NCI-H2196 treated with DMSO at 0.1 percent for 48 hours (cell line): Measurements from ENCODE around the gene DACH2.

Experiments used
- DNase-seq: peaks from one replicate; lab custom pipeline; 2025; ENCODE audit not compliant: unreplicated experiment; lab: John Stamatoyannopoulos, UW

The DACH2 gene

GRCh38 chrX:86295293-86295692 is 147.0 kb downstream of the DACH2 start:
- DNase-seq, result no peak

- no peak for DNase-seq
These were observed 174.7 kb downstream of the DACH2 start for GRCh38 chrX:86322913-86323312.

GRCh38 chrX:86329174-86329573 is 180.9 kb downstream of the DACH2 start:
- no peak for DNase-seq

- no peak for DNase-seq
These were observed 200.4 kb downstream of the DACH2 start for GRCh38 chrX:86348669-86349068.

- no peak for DNase-seq
These were observed 200.9 kb downstream of the DACH2 start for GRCh38 chrX:86349115-86349514.

GRCh38 chrX:86369847-86370630 is 221.8 kb downstream of the DACH2 start:
- DNase-seq, result no peak

GRCh38 chrX:86370927-86371326 is 222.7 kb downstream of the DACH2 start:
- no peak for DNase-seq

GRCh38 chrX:86379209-86379608 is 231.0 kb downstream of the DACH2 start:
- no peak for DNase-seq

- no peak for DNase-seq
These were observed 235.7 kb downstream of the DACH2 start for GRCh38 chrX:86383681-86384540.

GRCh38 chrX:86407371-86407770 is 259.1 kb downstream of the DACH2 start:
- no peak for DNase-seq

- DNase-seq, result no peak
These were observed 273.5 kb downstream of the DACH2 start for GRCh38 chrX:86421771-86422170.

- no peak for DNase-seq
These were observed 287.9 kb downstream of the DACH2 start for GRCh38 chrX:86436116-86436515.

- no peak for DNase-seq
These were observed 307.2 kb downstream of the DACH2 start for GRCh38 chrX:86455495-86455894.

GRCh38 chrX:86460760-86461159 is 312.5 kb downstream of the DACH2 start:
- DNase-seq, result no peak

- no peak for DNase-seq
These were observed 356.0 kb downstream of the DACH2 start for GRCh38 chrX:86504297-86504696.

- DNase-seq, result no peak
These were observed 359.1 kb downstream of the DACH2 start for GRCh38 chrX:86507331-86507730.

GRCh38 chrX:86579777-86580176 is 431.5 kb downstream of the DACH2 start:
- DNase-seq, result no peak

GRCh38 chrX:86604607-86605006 is 456.4 kb downstream of the DACH2 start:
- no peak for DNase-seq

GRCh38 chrX:86696951-86697350 is 548.7 kb downstream of the DACH2 start:
- no peak for DNase-seq

- no peak for DNase-seq
These were observed 563.4 kb downstream of the DACH2 start for GRCh38 chrX:86711531-86712180.

GRCh38 chrX:86714441-86714840 is 566.2 kb downstream of the DACH2 start:
- DNase-seq, result no peak

- DNase-seq, result no peak
These were observed 576.0 kb downstream of the DACH2 start for GRCh38 chrX:86724277-86724676.
